MG63 (cell line): ENCODE results near the gene GPM6B. TPM values are rescaled to one million over a fixed set of nuclear protein-coding genes. Genes with fewer than 3 reads are reported as not detected.

Source experiments
- DNase-seq: peaks from one replicate; pipeline ENCODE4 v3.0.0-alpha.2; 2020
- H3K27me3 ChIP-seq: fragments of 250-450 bp; sonication (Bioruptor Pico); 2 replicates; pipeline ENCODE4 v1.5.1; 2020; ENCODE audit warnings: mild to moderate bottlenecking, moderate library complexity
- H3K36me3 ChIP-seq: fragments of 250-450 bp; sonication (Bioruptor Pico); 2 replicates; pipeline ENCODE4 v1.5.1; 2020; ENCODE audit warnings: mild to moderate bottlenecking, moderate library complexity
- H3K4me3 ChIP-seq: fragments of 250-450 bp; sonication (Bioruptor Pico); 2 replicates; pipeline ENCODE4 v1.5.1; 2020; ENCODE audit warnings: mild to moderate bottlenecking, moderate library complexity
- H3K9me3 ChIP-seq: fragments of 250-450 bp; sonication (Bioruptor Pico); 2 replicates; pipeline ENCODE4 v1.5.1; 2020; ENCODE audit warnings: mild to moderate bottlenecking, moderate library complexity
- total RNA-seq: library from RNA; depleted of rRNA; stranded (reverse); fragments of >200 nt; shearing (Covaris generic); gene quantifications from 2 replicates; pipeline ENCODE4 v1.2.3, GENCODE V29; 2014; ENCODE audit warnings: low replicate concordance; rRNA removed

Gene GPM6B
- total RNA-seq: 0.16 TPM in 1 of 2 replicates, not detected in the other

- Histone ChIP-seq H3K27me3 (no peaks in the 10 kb centered on the region; the same call in 1 of the 2 replicates), H3K36me3 (no peaks in the 10 kb centered on the region), H3K9me3 (no peaks in the 10 kb centered on the region), H3K4me3 (no peak within 1 kb of the TSS)
- DNase-seq: no peak
Measured at GRCh38 chrX:13816643-13817627, at the start of gene GPM6B. TSS of gene GPM6B (minus strand) at chrX:13817093. CDS start at chrX:13816904, 189 bp downstream.

GRCh38 chrX:13864264-13864663, 47.4 kb upstream of the GPM6B start:
- Histone ChIP-seq H3K4me3 (no peak overlapping the region), H3K9me3 (no peaks in the 10 kb centered on the region), H3K36me3 (no peaks in the 10 kb centered on the region), H3K27me3 (no peaks in the 10 kb centered on the region)
- DNase-seq: peak; percentile 8

- DNase-seq: no peak
- Histone ChIP-seq H3K36me3 (no peaks in the 10 kb centered on the region), H3K9me3 (no peaks in the 10 kb centered on the region), H3K27me3 (no peaks in the 10 kb centered on the region), H3K4me3 (no peak overlapping the region)
Measured at GRCh38 chrX:13863324-13863723, 46.4 kb upstream of the GPM6B start.

- Histone ChIP-seq H3K36me3 (no peaks in the 10 kb centered on the region), H3K9me3 (no peaks in the 10 kb centered on the region), H3K27me3 (no peaks in the 10 kb centered on the region), H3K4me3 (no peak overlapping the region)
- DNase-seq: no peak
Measured at GRCh38 chrX:13859724-13860123, 42.8 kb upstream of the GPM6B start.

- H3K9me3 ChIP-seq: no peaks in the 10 kb centered on the region
- H3K27me3 ChIP-seq: no peaks in the 10 kb centered on the region
- DNase-seq: no peak
- H3K4me3 ChIP-seq: no peak overlapping the region
- H3K36me3 ChIP-seq: no peaks in the 10 kb centered on the region
Measured at GRCh38 chrX:13857804-13858203, 40.9 kb upstream of the GPM6B start.

- no peaks in the 10 kb centered on the region for H3K9me3 ChIP-seq
- H3K36me3 ChIP-seq: no peaks in the 10 kb centered on the region
- DNase-seq: no peak
- no peaks in the 10 kb centered on the region for H3K27me3 ChIP-seq
- H3K4me3 ChIP-seq: no peak overlapping the region
Measured at GRCh38 chrX:13855689-13856450, 39.0 kb upstream of the GPM6B start.

- H3K4me3 ChIP-seq: no peak overlapping the region
- no peaks in the 10 kb centered on the region for H3K9me3 ChIP-seq
- H3K27me3 ChIP-seq: no peaks in the 10 kb centered on the region
- no peak for DNase-seq
- no peaks in the 10 kb centered on the region for H3K36me3 ChIP-seq
Measured at GRCh38 chrX:13854003-13854402, 37.1 kb upstream of the GPM6B start.

GRCh38 chrX:13852001-13852695, 35.3 kb upstream of the GPM6B start:
- no peaks in the 10 kb centered on the region for H3K9me3 ChIP-seq
- H3K27me3 ChIP-seq: no peaks in the 10 kb centered on the region
- H3K36me3 ChIP-seq: no peaks in the 10 kb centered on the region
- no peak overlapping the region for H3K4me3 ChIP-seq
- DNase-seq: no peak

- no peaks in the 10 kb centered on the region for H3K27me3 ChIP-seq
- no peaks in the 10 kb centered on the region for H3K36me3 ChIP-seq
- H3K9me3 ChIP-seq: no peaks in the 10 kb centered on the region
- no peak for DNase-seq
- no peak overlapping the region for H3K4me3 ChIP-seq
Measured at GRCh38 chrX:13845721-13846378, 29.0 kb upstream of the GPM6B start.

GRCh38 chrX:13843150-13843721, 26.3 kb upstream of the GPM6B start:
- H3K4me3 ChIP-seq: no peak overlapping the region
- H3K9me3 ChIP-seq: no peaks in the 10 kb centered on the region
- H3K27me3 ChIP-seq: no peaks in the 10 kb centered on the region
- DNase-seq: no peak
- H3K36me3 ChIP-seq: no peaks in the 10 kb centered on the region

- no peak for DNase-seq
- H3K4me3 ChIP-seq: no peak overlapping the region
- H3K27me3 ChIP-seq: no peaks in the 10 kb centered on the region
- no peaks in the 10 kb centered on the region for H3K9me3 ChIP-seq
- H3K36me3 ChIP-seq: no peaks in the 10 kb centered on the region
Measured at GRCh38 chrX:13840121-13840520, 23.2 kb upstream of the GPM6B start.

- Histone ChIP-seq H3K27me3 (no peaks in the 10 kb centered on the region), H3K4me3 (no peak overlapping the region), H3K36me3 (no peaks in the 10 kb centered on the region), H3K9me3 (no peaks in the 10 kb centered on the region)
- DNase-seq: no peak
Measured at GRCh38 chrX:13837290-13837745, 20.4 kb upstream of the GPM6B start.

- Histone ChIP-seq H3K36me3 (no peaks in the 10 kb centered on the region), H3K27me3 (no peaks in the 10 kb centered on the region), H3K4me3 (no peak overlapping the region), H3K9me3 (no peaks in the 10 kb centered on the region)
- no peak for DNase-seq
Measured at GRCh38 chrX:13836575-13836974, 19.7 kb upstream of the GPM6B start.

- no peak for DNase-seq
- Histone ChIP-seq H3K9me3 (no peaks in the 10 kb centered on the region), H3K36me3 (no peaks in the 10 kb centered on the region), H3K4me3 (no peak overlapping the region), H3K27me3 (no peaks in the 10 kb centered on the region)
Measured at GRCh38 chrX:13835825-13836224, 18.9 kb upstream of the GPM6B start.

- H3K27me3 ChIP-seq: no peaks in the 10 kb centered on the region
- H3K9me3 ChIP-seq: no peaks in the 10 kb centered on the region
- no peaks in the 10 kb centered on the region for H3K36me3 ChIP-seq
- no peak for DNase-seq
- no peak overlapping the region for H3K4me3 ChIP-seq
Measured at GRCh38 chrX:13834355-13834754, 17.5 kb upstream of the GPM6B start.

GRCh38 chrX:13829983-13830382, 13.1 kb upstream of the GPM6B start:
- Histone ChIP-seq H3K4me3 (no peak overlapping the region), H3K36me3 (no peaks in the 10 kb centered on the region), H3K9me3 (no peaks in the 10 kb centered on the region), H3K27me3 (no peaks in the 10 kb centered on the region)
- DNase-seq: no peak
